Right kidney (tissue), 9 donors: ENCODE measurements around the gene P2RY4.
"Not testable (repeated sequence)": the region's sequence is repeated elsewhere in the genome, so short reads cannot be mapped to it uniquely, and the experiment has no call there.

Experiments
- DNase-seq: peaks from one replicate; pipeline ENCODE4 v3.0.0-alpha.2; 2016
- long read RNA-seq, 8 donors: transcript quantifications; one replicate each; lab custom pipeline, GENCODE V29; 2026

P2RY4 gene
- long read RNA-seq, donor 1, result 0 reads
- long read RNA-seq, donor 2, result 0 reads
- long read RNA-seq, donor 3, result 0 reads
- long read RNA-seq, donor 4, result 0 reads
- long read RNA-seq, donor 5, result 0 reads
- long read RNA-seq, donor 6, result 0 reads
- long read RNA-seq, donor 7, result 0 reads
- long read RNA-seq, donor 8, partial matches to known transcripts, result 0 of 1 reads
- long read RNA-seq, donor 8, other reads (novel, unspliced or antisense), result 0 of 1 reads

DNA sequence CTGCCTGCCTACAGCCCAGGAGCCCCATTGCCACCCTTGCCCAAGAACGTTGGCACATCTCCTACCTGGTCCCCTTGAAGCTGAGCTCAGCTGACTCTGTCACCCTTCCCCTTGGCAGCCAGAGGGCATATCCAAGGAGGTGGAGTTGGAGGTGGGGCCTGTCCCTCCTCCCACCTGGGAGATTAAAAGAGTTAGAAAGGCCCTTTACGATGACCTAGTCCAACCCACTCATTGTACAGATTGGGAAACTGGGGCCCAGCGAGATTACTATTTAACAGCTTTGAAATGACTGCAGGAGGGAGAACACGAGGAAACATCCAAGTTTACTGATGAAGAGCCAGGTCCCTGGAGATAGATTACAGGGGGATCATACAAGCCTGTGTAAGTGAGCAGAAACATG is at the start of gene P2RY4:
P2RY4 (minus strand) TSS at position 101 of the 400 bp plus-strand sequence. CDS start 580 bp downstream, outside the sequence.
- no peak for DNase-seq

DNA sequence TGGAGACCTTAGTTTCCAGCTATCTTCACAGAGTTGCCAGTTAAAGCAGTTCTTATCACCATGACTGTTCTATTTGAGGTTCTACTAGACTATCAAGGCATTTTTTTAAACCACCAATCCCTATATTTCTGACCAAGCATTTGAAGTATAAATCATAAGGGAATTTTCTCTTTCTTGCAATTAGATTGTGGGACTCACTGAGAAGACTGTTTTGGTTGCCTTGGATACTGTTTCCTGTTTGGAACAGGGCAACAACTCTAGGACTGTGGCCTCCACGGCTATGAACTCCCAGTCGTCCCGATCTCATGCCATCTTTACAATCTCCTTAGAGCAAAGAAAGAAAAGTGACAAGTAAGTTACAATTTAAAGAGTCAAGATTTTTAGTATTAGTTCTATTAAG is 41.7 kb upstream of the P2RY4 start:
- no peak for DNase-seq

DNA sequence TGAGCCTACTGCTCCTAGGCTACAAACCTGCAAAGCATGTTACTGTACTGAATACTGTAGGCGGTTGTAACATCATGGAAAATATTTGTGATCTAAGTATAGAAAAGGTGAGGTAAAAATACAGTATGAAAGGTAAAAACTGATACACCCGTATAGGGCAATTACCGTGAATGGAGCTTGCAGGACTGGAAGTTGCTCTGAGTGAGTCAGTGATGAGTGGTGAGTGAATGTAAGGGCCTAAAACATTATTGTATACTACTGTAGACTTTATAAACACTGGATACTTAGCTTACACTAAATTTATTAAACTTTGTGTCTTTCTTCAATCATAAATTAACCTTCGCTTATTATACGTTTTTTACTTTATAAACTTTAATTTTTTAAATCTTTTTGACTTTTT is 33.6 kb upstream of the P2RY4 start:
- no peak for DNase-seq

DNA sequence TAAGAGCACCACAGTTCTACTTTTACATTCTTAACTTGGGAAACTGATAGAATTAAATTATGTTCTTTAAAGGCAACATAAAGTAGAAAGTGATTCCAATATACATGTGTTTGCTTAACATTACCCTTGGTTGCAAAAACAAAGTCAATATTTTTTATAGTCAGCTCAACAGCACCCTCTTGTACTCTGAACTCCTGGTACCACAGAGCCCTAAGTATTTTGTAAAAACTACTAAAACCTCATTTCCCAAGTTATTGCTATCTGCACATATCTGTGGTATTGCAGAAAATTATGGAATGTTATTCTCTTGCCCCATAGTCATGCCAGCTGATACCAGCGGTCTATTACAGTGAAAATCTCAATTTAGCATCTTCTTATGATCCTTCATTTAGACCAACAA is 32.8 kb upstream of the P2RY4 start:
- DNase-seq, result no peak

DNA sequence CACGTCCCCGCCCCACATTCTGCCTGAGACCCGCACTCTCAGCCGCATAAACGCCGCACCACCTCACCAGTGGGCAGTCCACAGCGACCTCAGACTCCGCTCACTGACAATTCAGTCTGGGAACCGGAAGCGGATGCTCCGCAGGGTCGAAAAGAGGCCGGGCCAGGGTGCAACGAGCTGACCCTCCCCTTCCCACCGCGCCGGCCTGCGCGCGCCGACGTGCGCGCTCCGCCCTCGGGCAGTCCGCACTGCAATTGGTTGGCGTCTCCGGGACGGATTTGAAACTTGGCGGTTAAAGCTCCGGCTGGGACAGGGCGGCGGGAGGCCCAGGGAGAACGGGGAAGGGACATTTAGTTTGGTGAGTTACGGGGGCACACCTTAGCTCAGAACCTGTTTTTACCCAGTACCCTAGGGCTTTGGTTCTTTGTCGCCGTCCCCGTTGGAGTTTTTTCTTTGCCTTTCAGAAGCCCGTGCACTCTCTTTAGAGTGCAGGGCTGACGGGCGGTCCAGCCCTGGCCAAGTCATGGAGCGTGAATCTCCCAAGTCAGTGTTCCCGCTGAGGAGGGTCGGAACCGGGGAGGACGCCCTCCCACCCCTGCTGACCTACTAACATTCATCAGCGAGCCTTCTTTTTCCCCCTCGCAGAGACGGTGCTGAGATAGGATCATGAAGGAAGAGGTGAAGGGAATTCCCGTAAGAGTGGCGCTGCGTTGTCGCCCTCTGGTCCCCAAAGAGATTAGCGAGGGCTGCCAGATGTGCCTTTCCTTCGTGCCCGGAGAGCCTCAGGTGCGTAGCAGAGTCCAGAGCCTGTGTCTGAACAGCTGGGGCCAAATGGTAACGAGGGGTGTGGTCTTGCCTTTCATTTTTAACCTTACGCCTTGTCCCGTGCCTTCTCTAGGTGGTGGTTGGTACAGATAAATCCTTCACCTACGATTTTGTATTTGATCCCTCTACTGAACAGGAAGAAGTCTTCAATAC is 30.1 kb upstream of the P2RY4 start, which contains the start of the genes KIF4A and PDZD11:
KIF4A (plus strand) TSS at position 312 of the 978 bp plus-strand sequence; CDS start at position 667, 355 bp downstream.
PDZD11 (minus strand) TSS at position 135 of the 978 bp plus-strand sequence. CDS start 586 bp downstream, outside the sequence.
- DNase-seq, result peak; percentile 63

DNA sequence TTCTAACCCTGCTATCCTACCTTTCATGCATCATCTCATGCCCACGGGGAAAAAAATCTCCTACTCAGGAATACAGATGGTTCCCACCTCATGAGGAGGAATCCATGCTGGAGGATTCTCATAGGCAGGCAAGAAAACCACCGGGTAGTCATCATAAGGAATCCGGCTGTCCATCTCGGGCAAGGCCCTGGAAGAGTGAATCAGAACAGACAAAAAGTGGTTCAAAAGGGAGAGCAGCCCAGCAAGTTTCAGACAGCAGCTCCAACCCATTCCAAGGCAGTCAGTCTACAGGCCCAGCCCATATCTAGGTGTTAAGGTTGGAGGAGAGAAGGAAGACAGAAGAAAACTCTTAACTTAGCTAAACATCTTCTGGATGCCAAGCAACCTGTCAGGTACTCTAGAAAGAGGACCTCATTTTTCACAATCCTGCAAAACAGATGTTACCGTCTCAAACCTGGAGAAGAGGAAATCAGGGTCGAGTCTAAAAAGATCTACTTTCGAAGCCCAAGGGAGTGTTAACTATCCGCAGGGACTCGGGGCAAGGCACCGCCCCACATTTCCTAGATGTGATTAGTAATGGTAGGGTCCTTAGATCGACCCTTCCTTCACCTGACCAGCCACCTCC is 29.3 kb upstream of the P2RY4 start:
- DNase-seq, result no peak

DNA sequence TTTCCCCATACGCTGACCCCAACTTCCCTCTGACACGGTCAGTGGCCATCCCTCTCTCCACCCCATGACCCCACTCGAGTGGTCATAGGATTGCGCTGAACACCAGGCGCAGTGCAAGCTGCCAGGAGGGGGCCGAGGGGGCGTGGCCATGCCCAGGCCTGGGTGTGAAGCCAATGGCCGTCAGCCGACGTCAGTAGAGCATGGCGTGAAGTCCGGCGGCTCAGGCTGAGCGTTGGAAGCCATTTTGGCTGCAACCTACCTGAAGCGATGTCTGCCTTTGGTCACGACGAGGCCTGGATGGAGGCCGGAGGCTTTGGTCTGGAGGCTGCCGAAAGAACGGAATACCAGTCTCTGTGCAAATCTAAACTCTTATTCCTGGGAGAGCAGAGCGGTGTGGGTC is 21.9 kb upstream of the P2RY4 start, which contains the start of gene RAB41:
RAB41 (plus strand) TSS at position 222 of the 400 bp plus-strand sequence; CDS start at position 268, 46 bp downstream.
- no peak for DNase-seq

DNA sequence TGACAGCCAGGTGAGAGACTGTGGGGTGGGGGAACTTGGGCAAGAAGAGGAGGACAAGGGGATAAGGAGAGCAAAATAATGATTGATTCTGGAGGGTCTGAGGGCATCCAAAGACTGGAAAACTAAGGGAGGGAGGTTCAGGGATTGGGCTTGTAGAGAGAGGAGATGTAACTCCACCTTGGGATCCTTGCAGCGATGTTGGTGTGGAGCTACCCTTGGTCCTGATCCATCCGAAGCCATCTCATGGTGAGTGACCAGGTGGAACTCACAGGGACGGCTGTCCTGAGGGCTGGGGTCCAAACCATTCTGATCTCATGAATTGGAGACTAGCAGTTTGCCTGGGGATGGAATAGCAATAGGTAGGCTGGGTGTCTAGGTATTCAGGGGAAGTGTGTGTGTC is 20.6 kb upstream of the P2RY4 start:
- DNase-seq, result no peak

DNA sequence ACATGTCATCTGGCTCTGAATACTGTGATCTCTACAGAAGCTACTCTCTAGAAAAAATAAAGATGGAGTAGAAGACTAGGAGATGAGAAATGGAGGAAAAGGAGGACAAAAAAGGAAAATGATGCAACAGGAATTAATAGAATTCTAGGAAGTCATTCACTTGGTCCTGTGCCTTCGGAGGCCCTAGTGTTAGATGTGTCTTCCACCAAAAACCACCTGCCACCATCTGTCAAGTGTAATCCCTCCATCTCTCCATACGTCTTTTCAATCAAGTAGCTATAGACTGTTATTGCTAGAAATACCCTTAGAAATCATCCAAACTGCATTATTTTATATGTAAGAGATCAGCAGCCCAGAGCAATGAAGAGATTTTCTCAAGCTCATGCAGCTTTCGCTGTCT is 19.1 kb upstream of the P2RY4 start:
- DNase-seq, result no peak

DNA sequence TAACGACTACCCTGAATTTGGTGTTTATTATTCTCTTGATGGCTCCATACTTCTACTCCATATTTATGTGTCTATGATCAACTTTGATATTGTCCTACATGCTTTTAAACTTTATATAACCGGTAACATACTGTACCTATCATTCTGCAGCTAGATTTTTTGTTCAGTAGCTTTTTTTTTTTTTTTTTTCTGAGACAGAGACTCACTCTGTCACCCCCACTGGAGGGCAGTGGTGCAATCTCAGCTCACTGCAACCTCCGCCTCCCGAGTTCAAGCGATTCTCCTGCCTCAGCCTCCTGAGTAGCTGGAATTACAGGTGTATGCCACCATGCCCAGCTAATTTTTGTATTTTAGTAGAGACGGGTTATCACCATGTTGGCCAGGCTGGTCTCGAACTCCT is 14.0 kb upstream of the P2RY4 start:
- not testable (repeated sequence) for DNase-seq

DNA sequence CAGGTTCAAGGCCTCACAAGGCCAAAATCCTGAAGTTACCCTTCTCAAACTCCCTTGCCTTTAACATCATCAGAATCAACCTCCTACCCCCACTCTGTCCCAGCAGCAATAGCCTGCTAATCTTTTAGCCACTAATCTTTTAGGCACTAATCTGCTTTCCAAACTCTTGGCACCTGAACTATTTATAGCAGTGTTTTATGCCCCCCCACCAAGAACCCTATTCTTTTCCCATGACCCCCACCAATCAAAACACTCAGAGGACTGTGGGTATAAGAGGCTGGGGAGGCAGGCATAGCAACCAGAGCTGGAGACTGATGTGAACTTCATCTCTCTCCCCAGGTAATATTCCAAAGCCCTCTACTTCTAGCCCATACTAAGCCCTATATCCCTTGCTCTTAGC is 8.0 kb upstream of the P2RY4 start, which contains the start of gene ARR3:
ARR3 (plus strand) TSS at position 301 of the 400 bp plus-strand sequence. CDS start 1,052 bp downstream, outside the sequence.
- no peak for DNase-seq

DNA sequence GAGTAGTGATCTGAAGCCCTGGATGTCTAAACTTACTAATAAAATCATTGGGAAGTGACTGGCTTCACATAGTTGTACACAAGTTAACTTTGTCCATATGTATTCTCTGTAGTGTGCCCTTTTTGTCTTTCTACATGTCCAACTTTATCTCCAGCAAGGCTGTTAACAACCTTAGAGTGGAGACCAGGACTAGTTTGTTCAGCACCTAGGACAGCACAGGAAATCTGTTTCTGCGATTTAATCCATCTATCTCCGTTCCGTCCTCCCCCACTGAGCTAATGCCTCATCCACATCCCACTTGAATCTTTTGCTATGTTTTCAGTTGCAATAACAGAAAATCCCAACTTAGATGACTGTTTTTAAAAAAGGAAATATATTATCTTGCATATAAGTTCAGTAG is 4.8 kb upstream of the P2RY4 start:
- no peak for DNase-seq

DNA sequence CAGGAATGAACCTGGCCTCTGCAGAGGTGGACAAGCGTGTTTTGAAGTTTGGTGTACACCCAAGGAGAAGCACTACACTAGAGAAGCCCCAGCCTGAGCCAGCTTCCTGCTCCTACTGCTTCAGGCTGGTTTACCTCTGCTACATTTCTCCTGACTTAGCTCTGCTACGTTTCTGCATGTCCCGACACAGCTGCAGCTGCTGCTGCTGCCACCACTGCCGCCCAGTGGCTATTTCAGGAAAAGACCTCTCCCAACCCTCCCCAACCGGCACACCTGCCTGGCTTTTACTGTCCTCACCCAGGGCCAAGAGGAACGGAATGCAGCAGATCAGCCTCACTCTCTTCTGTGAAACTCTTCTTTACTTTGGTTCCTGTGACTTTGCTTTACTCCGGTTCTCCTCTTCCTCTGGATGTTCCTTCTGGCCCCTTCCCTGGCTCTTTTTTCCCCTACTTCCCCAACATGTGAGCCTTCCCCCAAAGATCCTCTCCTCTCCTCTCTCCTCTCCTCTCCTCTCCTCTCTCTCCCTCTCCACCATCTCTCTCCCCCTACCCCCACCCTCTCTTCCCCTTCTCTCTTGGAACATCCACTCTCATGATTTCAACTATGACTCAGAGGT is 3.1 kb upstream of the P2RY4 start:
- DNase-seq, result peak; percentile 3

DNA sequence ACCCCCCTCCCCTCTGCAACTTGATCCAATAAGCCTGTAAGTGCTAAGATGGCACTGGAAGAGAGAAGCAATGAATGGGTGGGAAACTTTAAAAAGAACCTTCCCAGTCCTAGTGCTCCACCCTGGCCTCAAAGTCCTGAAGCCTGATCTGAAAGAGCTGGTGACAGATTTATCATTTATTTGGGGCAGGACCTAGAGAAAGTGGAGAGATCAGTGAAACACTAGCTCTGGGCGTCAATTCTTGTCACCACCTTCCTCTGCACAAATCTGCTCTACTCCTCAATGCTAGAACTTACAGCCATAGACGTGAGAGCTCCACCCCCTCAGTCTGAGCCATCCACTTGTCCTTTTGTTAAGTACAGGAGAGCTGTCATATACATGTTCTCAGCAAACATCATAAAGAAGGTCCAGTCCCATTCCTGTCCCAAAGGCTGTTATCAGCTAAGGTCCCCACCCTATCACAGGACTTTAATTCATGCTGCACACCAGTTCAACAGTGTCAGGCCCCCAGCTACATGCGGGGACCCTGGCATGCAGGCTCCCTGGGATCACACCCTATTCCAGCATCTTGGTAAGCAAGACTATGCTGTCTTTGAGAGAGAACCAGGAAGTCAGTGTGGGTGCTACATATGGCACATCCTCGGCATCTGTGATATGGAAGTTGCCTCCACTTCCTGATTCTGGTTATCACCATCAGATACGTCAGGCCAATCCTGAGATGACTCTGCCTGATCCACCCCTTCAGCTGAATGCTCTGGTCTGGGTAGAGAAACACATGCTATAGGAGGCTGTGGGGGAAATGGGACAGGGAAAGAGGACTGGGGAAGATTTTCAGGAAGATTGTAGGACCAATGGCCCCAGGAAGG is 2.3 kb downstream of the P2RY4 start:
- no peak for DNase-seq

DNA sequence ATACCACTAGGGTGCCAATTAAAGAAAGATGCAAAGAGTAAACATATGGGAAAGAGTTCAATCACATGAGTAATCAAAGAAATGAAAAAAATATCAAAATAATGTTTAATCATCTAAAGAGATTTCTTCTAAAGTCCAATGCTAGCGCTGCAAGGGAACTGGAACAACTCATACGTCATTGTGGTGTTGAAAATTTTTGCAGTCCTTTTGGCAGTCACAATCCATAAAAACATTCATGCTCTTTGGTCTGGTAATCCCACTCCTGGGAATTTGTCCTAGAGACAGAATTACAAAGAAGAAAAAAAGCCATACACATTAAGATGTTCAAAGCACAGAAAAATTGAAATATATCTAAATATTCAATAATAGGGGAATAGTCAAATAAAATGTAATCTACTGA is 4.6 kb downstream of the P2RY4 start:
- DNase-seq, result no peak

DNA sequence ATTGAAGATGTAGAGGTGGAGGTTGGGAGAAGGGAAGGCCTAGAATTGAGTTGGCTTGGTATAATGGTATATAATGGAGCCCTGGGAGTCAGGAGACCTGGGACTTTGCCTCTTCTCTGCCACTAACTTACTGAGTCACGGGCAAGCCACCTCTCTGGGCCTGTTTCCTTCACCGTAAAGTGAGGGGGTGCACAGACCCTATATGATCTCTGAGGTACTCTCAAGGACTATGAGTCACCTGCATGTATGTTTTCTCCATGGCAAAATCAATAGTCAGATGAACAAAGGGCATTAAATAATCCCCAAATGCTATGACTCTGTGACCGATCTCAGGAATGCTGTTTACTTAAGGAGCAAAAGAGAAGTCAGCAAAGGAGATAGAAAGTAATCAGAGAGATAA is 5.1 kb downstream of the P2RY4 start:
- DNase-seq, result no peak

DNA sequence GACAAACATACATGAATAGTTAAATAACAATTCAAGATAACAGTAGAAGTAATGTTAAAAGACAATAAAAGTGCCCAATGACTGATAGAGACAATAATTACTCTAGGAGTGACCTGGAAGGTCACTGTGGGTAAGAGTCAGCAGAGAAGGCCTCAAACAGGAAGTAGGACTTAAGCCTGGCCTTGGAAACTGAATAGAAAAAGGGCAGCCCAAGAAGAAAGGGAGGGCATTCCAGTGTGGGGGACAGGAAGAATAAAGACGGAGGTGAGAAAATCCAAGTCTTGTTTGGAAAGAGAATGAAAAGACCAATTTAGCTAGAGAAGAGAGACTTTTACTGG is 6.0 kb downstream of the P2RY4 start:
- DNase-seq, result no peak

DNA sequence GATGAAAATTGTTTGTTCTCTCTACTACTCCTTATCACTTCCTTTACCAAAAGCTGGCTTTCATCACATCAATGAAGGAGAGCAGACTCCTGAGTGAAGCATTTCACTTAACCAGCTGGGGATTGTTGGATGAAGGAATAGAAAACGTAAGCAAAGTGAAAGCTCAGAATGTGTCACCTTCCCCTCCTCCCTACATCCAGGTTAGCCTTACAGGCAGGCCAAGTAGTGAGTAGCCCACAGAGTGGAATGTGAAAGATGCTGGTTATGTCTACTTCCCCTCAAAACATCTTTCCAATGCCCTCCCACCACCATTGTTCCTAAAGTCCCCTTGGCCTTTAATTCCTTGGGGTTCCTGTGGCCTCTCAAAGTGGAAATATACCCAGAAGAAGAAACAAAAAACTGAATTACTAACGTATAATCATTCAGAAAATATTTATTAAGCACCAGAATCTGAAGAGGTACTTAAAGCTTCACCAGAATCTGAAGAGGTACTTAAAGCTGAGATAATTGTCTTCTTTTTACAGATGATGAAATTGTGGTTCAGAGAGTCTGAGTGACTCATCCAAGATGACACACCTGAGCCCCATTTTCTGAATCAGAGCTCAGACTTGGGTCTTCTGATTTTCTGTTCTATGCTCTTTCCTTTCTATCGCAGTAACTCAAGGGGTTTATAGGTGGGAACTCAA is 6.5 kb downstream of the P2RY4 start:
- DNase-seq, result no peak

DNA sequence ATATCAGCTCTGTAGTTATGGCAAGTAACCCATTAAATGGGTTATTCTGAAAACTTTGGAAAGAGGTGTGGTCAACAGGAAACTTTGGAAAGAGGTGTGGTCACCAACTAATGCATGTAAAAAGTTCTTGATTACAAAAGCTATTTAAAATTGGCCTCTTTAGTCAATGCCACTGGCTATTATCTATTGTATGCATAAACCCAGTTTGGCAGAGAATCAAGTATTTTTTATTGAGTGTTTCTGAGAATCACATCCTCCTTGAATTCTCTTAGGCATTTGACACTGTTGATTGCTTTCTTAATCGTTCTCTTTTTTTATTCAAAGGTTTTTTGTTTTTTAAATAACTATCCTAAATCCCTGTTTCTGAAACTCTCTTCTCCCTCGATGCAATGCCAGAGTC is 7.5 kb downstream of the P2RY4 start:
- DNase-seq, result no peak

DNA sequence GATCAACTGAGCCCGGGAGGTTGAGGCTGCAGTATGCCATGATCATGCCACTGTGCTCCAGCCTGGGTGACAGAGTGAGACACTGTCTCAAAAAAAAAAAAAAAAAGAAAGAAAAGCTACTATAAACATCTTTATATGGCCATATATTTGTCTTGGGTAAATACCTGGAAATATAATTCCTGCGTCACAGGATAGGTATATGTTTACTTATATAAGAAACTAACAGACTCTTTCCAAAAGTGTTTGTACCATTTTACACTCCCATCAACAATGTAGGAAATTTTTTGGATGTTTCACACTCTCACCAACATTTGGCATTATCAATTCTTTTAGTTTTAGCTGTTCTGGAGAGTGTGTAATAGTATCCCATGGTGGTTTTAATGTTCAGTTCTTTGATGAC is 12.8 kb downstream of the P2RY4 start:
- no peak for DNase-seq

DNA sequence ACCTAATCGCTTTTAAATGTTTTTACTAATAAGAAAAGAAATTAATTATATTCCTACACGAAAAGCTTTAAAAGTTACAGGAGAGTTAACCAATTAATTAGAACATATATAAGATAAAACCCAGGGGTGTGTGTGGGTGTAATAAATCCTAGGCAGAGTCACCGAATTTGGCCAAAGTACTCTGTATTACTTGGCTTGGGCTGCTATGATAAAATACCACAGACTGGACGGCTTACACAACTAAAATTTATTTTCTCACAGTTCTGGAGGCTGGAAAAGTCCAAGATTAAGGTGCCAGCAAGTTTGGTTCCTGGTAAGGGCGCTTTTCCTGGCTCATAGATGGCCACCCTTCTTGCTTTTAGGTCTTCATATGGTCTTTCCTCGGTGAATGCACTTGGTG is 15.1 kb downstream of the P2RY4 start:
- DNase-seq, result no peak
